Heart left ventricle (tissue), 16 donors: ENCODE data around the gene VWA3A. TPM values are rescaled to one million over a fixed set of nuclear protein-coding genes. Genes with fewer than 3 reads are reported as not detected.

Experiments used
- ATAC-seq, 4 donors: fragments of 200-7000 bp; cut with Tn5 transposase; one replicate each; pipeline ENCODE4 v1.9.1; 2020 to 2022; ENCODE audit warnings: moderate library complexity in 4 of 4, mild to moderate bottlenecking in 3 of 4, moderate number of reproducible peaks in 1 of 4
- DNase-seq, 5 donors: peaks; one replicate each; pipeline ENCODE4 v3.0.0-alpha.2; 2020
- H3K27ac ChIP-seq, 12 donors: fragments of 200-600 bp; sonication (generic) in 4 of 12; one replicate each; pipeline versions ENCODE4 v1.5.0 to v1.8.0; 2016 to 2022; ENCODE audit warnings: mild to moderate bottlenecking in 2 of 12
- H3K27me3 ChIP-seq, 9 donors: fragments of 200-600 bp; sonication (generic) in 2 of 9; one replicate each; pipeline versions ENCODE4 v1.5.1 to v1.8.0; 2016 to 2022; ENCODE audit warnings: mild to moderate bottlenecking in 3 of 9
- H3K36me3 ChIP-seq, 9 donors: fragments of 200-600 bp; sonication (generic) in 2 of 9; one replicate each; pipeline versions ENCODE4 v1.5.0 to v1.8.0; 2018 to 2022; ENCODE audit warnings: mild to moderate bottlenecking in 2 of 9
- H3K4me1 ChIP-seq, 12 donors: fragments of 200-600 bp; sonication (generic) in 4 of 12; one replicate each; pipeline versions ENCODE4 v1.5.0 to v1.8.0; 2016 to 2022; ENCODE audit warnings: mild to moderate bottlenecking in 3 of 12
- H3K4me3 ChIP-seq, 12 donors: fragments of 200-600 bp; sonication (generic) in 4 of 12; one replicate each; pipeline versions ENCODE4 v1.5.0 to v1.8.0; 2017 to 2022; ENCODE audit warnings: mild to moderate bottlenecking in 9 of 12, moderate library complexity in 4 of 12
- H3K9me3 ChIP-seq, 12 donors: fragments of 200-600 bp; sonication (generic) in 4 of 12; one replicate each; pipeline versions ENCODE4 v1.5.0 to v1.8.0; 2016 to 2022; ENCODE audit warnings: mild to moderate bottlenecking in 1 of 12
- POLR2A ChIP-seq, 2 donors: fragments of 450-650 bp; IDR thresholded peaks; one replicate each; pipeline ENCODE4 v1.6.1; 2017; ENCODE audit warnings: antibody characterized with exemption in 2 of 2, mild to moderate bottlenecking in 2 of 2, moderate library complexity in 2 of 2
- WGBS, 4 donors: extraction: QIAGEN DNeasy Blood & Tissue Kit in 2 of 4; methylation state at CpG; one replicate each; pipeline versions ENCODE4 v1.1.5 to v1.1.7; 2013 to 2018; 5-methylcytosine and 5-hydroxymethylcytosine counted together
- intact Hi-C, 10 donors: fragments of 100-400 bp; cut with DNase I; formaldehyde crosslinking; loops; one replicate each; pipeline versions ENCODE4 v1.11.1 to v1.14.2; 2022
- polyA plus RNA-seq, 2 donors: library from polyadenylated mRNA; stranded (reverse); fragments of 200-250 nt; gene quantifications; one replicate each; pipeline ENCODE4 v1.2.3, GENCODE V29; 2013
- total RNA-seq, 9 donors: library from RNA; depleted of rRNA in 2 of 9; stranded (reverse); fragments of >200 nt in 2 of 9; fragmentation: NEBNext Ultra II Directional in 3 of 9; extraction: Animal tissue kit (Norgen Biotek cat#: 25700) in 3 of 9; gene quantifications; one replicate each; pipeline versions ENCODE4 v1.1.0 to v1.2.4, GENCODE V29; 2016 to 2023
- TF ChIP-seq, protein P1 (sequence below), 12 donors: fragments of 200-600 bp; sonication (generic) in 4 of 12; IDR thresholded peaks; one replicate each; pipeline versions ENCODE4 v1.5.0 to v1.8.0; 2018 to 2022; ENCODE audit warnings: antibody characterized with exemption in 12 of 12, mild to moderate bottlenecking in 5 of 12
- donor health status: ischemic (EF 13 %, LVEDD 7.1; RV severe dilation, severe dysfunction).
- donor health status: healthy with polysubstance abuse.
- donor health status: DM: no; HTN: yes; CAD: no.
- donor health status: DM: no; HTN: no; CAD: no.
- donor health status: ischemic (EF 25% LVEDD 6.9; RV normal size, moderate dysfunction).
- donor health status: ischemic (EF 25% LVEDD 5.7; RV mildly dilated, moderate dysfunction).
- donor health status: healthy.
- donor health status: DM: yes; HTN: yes; CAD: no.
- donor health status: ischemic (EF 35%, LVEDD 5.7; RV mildly dilated, moderate dysfunction).
- donor health status: nonischemic (EF 11% LVEDD 7.7; RV severe dilation, severe dysfunction).
- donor health status: DM: yes; HTN: yes; CAD: no.
- donor health status: PGD.
- donor health status: ischemic (EF 29% LVEDD 5.4; RV normal size, mild dysfunction).
- donor health status: nonischemic (EF 23%, LVEDD 6.1; RV moderate dilation, normal function).

The VWA3A gene
- total and polyA plus RNA-seq, 11 donors, result 0.03 to 1.3 (median 0.58) TPM; not detected in 1

DNA sequence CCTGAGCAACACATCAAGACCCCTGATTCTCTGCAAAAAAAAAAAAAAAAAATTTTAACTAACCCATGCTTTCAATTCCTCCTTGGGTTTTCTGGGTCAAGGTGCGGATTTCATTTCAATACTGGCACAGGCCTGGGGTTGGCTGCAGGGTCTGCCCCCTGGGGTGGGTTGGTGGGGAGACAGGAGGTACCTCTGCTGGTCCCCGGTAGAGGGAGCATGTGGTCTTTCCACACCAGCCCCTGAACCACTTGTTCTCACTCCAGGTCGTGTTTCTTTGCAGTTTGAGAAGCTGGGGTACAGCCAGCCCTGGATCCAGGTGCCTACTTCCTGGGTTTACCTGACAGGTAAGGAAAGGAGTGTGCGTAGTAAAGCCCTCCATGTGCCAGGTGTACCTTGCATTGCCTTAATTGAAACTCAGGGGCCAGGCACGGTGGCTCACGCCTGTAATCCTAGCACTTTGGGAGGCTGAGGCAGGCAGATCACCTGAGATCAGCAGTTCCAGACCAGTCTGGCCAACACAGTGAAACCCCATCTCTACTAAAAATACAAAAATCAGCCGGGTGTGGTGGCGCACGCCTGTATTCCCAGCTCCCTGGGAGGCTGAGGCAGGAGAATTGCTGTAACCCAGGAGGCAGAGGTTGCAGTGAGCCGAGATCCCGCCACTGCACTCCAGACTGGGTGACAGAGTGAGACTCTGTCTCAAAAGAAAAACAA, 91.7 kb downstream of the VWA3A start:
- no peaks in the 10 kb centered on the region for H3K36me3 ChIP-seq
- H3K4me3 ChIP-seq, result no peak overlapping the region
- no peaks in the 10 kb centered on the region for H3K27me3 ChIP-seq
- H3K27ac ChIP-seq, result no peak overlapping the region
- no peaks in the 10 kb centered on the region for H3K9me3 ChIP-seq
- 85 to 96% (median 87%) methylated on average over 9 to 11 of the region's 11 CpGs for WGBS, 4 donors
- DNase-seq (peak in 1 of 5 donors; percentile 45), ATAC-seq (no peak)
- H3K4me1 ChIP-seq, result peaks cover 0 to 11% (median 6%) of the 10 kb centered on the region in 12 donors
- intact Hi-C loops, result loop anchor here in 3 of 10 donors (10.0 kb wide), 3 partner anchors 89 to 529 kb away; partner anchors contain the start of genes IGSF6 (in 1 of the 3) and VWA3A (in 1 of the 3)
- TF ChIP-seq POLR2A (IDR thresholded peaks at IDR 0.05), result no peak
- TF ChIP-seq, protein P1, sequence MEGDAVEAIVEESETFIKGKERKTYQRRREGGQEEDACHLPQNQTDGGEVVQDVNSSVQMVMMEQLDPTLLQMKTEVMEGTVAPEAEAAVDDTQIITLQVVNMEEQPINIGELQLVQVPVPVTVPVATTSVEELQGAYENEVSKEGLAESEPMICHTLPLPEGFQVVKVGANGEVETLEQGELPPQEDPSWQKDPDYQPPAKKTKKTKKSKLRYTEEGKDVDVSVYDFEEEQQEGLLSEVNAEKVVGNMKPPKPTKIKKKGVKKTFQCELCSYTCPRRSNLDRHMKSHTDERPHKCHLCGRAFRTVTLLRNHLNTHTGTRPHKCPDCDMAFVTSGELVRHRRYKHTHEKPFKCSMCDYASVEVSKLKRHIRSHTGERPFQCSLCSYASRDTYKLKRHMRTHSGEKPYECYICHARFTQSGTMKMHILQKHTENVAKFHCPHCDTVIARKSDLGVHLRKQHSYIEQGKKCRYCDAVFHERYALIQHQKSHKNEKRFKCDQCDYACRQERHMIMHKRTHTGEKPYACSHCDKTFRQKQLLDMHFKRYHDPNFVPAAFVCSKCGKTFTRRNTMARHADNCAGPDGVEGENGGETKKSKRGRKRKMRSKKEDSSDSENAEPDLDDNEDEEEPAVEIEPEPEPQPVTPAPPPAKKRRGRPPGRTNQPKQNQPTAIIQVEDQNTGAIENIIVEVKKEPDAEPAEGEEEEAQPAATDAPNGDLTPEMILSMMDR (IDR thresholded peaks at IDR 0.05), result no peak

DNA sequence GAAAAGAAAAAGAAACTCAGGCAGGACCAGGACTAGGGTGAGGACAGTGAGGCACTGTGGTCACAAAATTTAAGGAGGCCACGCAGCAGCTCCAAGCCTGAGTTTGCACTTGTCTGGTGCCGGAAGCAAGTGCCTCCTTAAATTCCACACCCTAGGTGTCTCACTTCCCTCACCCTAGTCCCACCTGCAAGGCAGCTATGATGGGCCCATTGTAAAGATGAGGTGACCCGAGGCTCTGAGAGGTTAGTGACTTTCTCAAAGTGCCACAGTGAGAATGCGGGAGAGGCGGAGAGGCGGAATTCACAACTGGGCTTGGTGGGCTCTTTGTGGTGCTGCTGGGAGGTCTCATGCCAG, 92.3 kb downstream of the VWA3A start:
- H3K27ac ChIP-seq, result no peak overlapping the region
- WGBS, 4 donors, result 87 to 95% (median 92%) methylated on average over 5 to 6 of the region's 6 CpGs
- peaks cover 4 to 17% (median 12%) of the 10 kb centered on the region in 12 donors for H3K4me1 ChIP-seq
- intact Hi-C loops, result loop anchor here in 3 of 10 donors (10.0 kb wide), 3 partner anchors 90 to 530 kb away; partner anchors contain the start of genes IGSF6 (in 1 of the 3) and VWA3A (in 1 of the 3)
- no peak overlapping the region for H3K4me3 ChIP-seq
- no peaks in the 10 kb centered on the region for H3K27me3 ChIP-seq
- no peaks in the 10 kb centered on the region for H3K36me3 ChIP-seq
- DNase-seq, result peak in 1 of 5 donors; percentile 13
- TF ChIP-seq, protein P1 (IDR thresholded peaks at IDR 0.05), result no peak
- TF ChIP-seq POLR2A (IDR thresholded peaks at IDR 0.05), result no peak
- no peaks in the 10 kb centered on the region for H3K9me3 ChIP-seq
- ATAC-seq, result no peak

DNA sequence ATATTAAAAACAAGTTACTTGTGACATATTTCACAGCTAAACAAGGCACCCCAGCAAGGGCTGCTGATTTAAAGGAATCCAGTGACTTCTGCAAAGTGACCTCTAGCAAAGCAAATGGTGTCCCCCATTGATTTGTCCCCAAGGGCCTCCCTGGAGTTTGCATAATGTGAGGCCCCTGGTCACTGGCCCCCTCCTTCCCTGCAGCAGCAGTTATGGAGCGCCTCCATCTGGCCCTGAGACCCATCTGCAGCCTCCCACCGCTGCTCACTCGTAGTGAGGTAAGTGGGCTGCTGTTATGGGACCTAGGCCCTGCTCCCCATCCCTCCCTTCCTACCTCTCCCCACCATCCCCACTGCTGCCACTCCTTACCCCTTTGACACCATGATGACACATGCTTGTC, 94.2 kb downstream of the VWA3A start:
- peaks cover 4 to 23% (median 17%) of the 10 kb centered on the region in 12 donors for H3K4me1 ChIP-seq
- no peaks in the 10 kb centered on the region for H3K27me3 ChIP-seq
- no peaks in the 10 kb centered on the region for H3K9me3 ChIP-seq
- WGBS, 4 donors, result 69 to 82% (median 77%) methylated on average over 3 of the region's 3 CpGs
- ATAC-seq (no peak), DNase-seq (no peak)
- no peaks in the 10 kb centered on the region for H3K36me3 ChIP-seq
- no peak for TF ChIP-seq POLR2A (IDR thresholded peaks at IDR 0.05)
- TF ChIP-seq, protein P1 (IDR thresholded peaks at IDR 0.05), result no peak
- intact Hi-C loops, result loop anchor here in 9 of 10 donors (1.0 to 10.0 kb wide), 11 partner anchors 89 to 532 kb away; partner anchors contain the start of genes PDZD9 (in 3 of the 9), UQCRC2 (in 3 of the 9), IGSF6 (in 1 of the 9) and VWA3A (in 1 of the 9)
- no peak overlapping the region for H3K4me3 ChIP-seq
- H3K27ac ChIP-seq, result no peak overlapping the region

DNA sequence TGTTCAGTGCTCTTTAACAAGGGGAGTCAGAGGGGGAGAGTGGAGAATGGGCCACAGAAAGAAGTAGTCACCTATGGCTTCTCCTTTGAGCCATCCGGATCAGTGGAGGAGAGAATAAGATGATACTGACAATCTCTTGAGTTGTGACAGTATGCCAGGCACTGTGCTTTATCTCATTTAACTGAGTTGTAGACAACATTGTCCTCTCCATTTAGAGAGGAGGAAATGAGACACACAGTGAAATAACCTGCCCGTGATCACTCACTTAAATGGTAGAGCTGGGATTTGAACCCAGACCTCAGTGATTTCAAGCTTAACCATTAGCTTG, 95.9 kb downstream of the VWA3A start:
- no peak overlapping the region for H3K4me3 ChIP-seq
- H3K27ac ChIP-seq, result peak overlapping the region in 4 of 12 donors; percentile 6 to 99 (median 94)
- H3K36me3 ChIP-seq, result no peaks in the 10 kb centered on the region
- DNase-seq, result no peak
- 74 to 80% (median 76%) methylated on average over 2 of the region's 2 CpGs for WGBS, 4 donors
- no peaks in the 10 kb centered on the region for H3K27me3 ChIP-seq
- TF ChIP-seq POLR2A (IDR thresholded peaks at IDR 0.05), result no peak
- TF ChIP-seq, protein P1 (IDR thresholded peaks at IDR 0.05), result no peak
- intact Hi-C loops, result loop anchor here (1.0 to 10.0 kb wide), 14 partner anchors 91 to 533 kb away; partner anchors contain the start of genes PDZD9 (in 6 of the 10), UQCRC2 (in 4 of the 10), IGSF6 (in 1 of the 10) and MOSMO (in 1 of the 10)
- peaks cover 4 to 41% (median 27%) of the 10 kb centered on the region in 12 donors for H3K4me1 ChIP-seq
- H3K9me3 ChIP-seq, result no peaks in the 10 kb centered on the region
- ATAC-seq, result no peak
